NB4 (cell line): Measurements from ENCODE around the gene KCTD21.

Source experiments
- DNase-seq: peaks from one replicate; pipeline ENCODE4 v3.0.0; 2010; ENCODE audit warnings: low read depth
- H3K4me3 ChIP-seq: one replicate; pipeline ENCODE4 v1.5.1; 2011; ENCODE audit warnings: mild to moderate bottlenecking, low read depth, low read length, moderate library complexity
- CTCF ChIP-seq: IDR thresholded peaks from one replicate; pipeline ENCODE4 v1.5.1; 2012; ENCODE audit warnings: low read depth, low read length
- MAX ChIP-seq: IDR thresholded peaks from 2 replicates; pipeline ENCODE4 v1.6.1; 2011; ENCODE audit warnings: low read depth, low read length
- MYC ChIP-seq: IDR thresholded peaks from 2 replicates; pipeline ENCODE4 v1.6.1; 2011; ENCODE audit warnings: low read depth, low read length
- POLR2A ChIP-seq: IDR thresholded peaks from 2 replicates; pipeline ENCODE4 v1.6.1; 2011; ENCODE audit warnings: mild to moderate bottlenecking; ENCODE audit not compliant: insufficient read length; ENCODE audit errors: extremely low read depth

KCTD21 gene

GRCh38 chr11:78164471-78164870, 24.0 kb downstream of the KCTD21 start:
- no peak for DNase-seq
- H3K4me3 ChIP-seq, result no peak overlapping the region
- TF ChIP-seq POLR2A (no peak), CTCF (no peak), MYC (no peak), MAX (no peak)

- H3K4me3 ChIP-seq, result no peak overlapping the region
- no peak for DNase-seq
- no peak for TF ChIP-seq CTCF
- TF ChIP-seq POLR2A, result no peak
- no peak for TF ChIP-seq MAX
- no peak for TF ChIP-seq MYC
Observed at GRCh38 chr11:78163828-78164227, 24.6 kb downstream of the KCTD21 start.

- no peak for DNase-seq
- TF ChIP-seq MYC, result no peak
- no peak for TF ChIP-seq CTCF
- TF ChIP-seq POLR2A, result no peak
- no peak for TF ChIP-seq MAX
- H3K4me3 ChIP-seq, result no peak overlapping the region
Observed at GRCh38 chr11:78161962-78162371, 26.5 kb downstream of the KCTD21 start.

GRCh38 chr11:78161346-78161745, 27.1 kb downstream of the KCTD21 start:
- DNase-seq, result no peak
- TF ChIP-seq MAX, result no peak
- TF ChIP-seq POLR2A, result no peak
- TF ChIP-seq CTCF, result no peak
- TF ChIP-seq MYC, result no peak
- H3K4me3 ChIP-seq, result no peak overlapping the region

GRCh38 chr11:78160557-78160956, 27.9 kb downstream of the KCTD21 start:
- TF ChIP-seq POLR2A, result no peak
- no peak for TF ChIP-seq CTCF
- no peak for TF ChIP-seq MYC
- no peak for TF ChIP-seq MAX
- no peak for DNase-seq
- no peak overlapping the region for H3K4me3 ChIP-seq

GRCh38 chr11:78158987-78159652, 29.3 kb downstream of the KCTD21 start:
- DNase-seq, result no peak
- H3K4me3 ChIP-seq, result no peak overlapping the region
- TF ChIP-seq CTCF (no peak), POLR2A (no peak), MAX (no peak), MYC (no peak)
